Gastrocnemius medialis (tissue), 4 donors: ENCODE results near the gene HTR7.

Experiments
- POLR2A ChIP-seq, 2 donors: fragments of 450-650 bp; IDR thresholded peaks; one replicate each; pipeline ENCODE4 v1.6.1; 2017; ENCODE audit warnings: antibody characterized with exemption in 2 of 2, mild to moderate bottlenecking in 2 of 2, moderate library complexity in 2 of 2
- TF ChIP-seq, protein P1 (sequence below), 5 experiments: fragments of 450-650 bp in 3 of 5; fragments of 200-600 bp in 2 of 5; sonication (generic) in 2 of 5; IDR thresholded peaks in 4 of 5; conservative IDR thresholded peaks in 1 of 5; 1 replicate in 4 of 5; 2 replicates in 1 of 5; pipeline ENCODE4 v1.5.1; 2016 to 2019; ENCODE audit warnings: antibody characterized with exemption in 5 of 5, mild to moderate bottlenecking in 3 of 5, moderate library complexity in 3 of 5

DNA sequence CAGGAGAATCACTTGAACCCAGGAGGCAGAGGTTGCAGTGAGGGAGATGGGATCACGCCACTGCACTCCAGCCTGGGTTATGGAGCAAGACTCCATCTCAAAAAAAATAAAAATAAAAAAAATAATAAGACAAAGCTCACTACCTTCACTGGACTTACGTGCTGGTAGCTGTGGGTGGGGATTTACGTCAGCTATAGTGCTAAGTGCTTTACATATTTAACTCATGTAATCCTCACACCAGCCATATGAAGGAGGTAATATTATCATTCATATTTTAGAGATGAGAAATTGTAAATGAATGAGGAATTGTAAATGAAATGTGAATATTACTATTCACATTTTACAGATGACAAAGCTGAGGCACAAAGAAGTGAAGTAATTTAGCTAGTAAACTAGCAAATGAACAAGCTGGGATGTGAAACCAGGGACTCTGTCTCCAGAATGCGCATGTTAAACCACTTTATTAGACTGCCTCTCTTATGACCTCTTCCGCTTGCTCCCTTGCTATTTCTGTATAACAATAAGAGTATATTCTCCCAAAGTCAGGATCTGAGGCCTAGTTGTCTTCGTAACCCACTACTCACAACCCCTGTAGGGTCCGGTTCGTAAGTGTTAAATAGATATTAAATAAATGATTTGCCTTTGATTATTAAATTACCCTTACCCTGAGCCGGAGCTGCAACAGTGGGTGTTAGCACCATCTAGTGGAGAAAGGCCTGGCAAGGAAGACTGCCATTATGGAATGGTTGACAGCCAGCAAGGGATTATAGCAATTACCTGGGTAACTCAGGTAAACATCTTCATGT is 70.2 kb downstream of the HTR7 start:
- TF ChIP-seq POLR2A (IDR thresholded peaks at IDR 0.05): no peak
- TF ChIP-seq, protein P1, sequence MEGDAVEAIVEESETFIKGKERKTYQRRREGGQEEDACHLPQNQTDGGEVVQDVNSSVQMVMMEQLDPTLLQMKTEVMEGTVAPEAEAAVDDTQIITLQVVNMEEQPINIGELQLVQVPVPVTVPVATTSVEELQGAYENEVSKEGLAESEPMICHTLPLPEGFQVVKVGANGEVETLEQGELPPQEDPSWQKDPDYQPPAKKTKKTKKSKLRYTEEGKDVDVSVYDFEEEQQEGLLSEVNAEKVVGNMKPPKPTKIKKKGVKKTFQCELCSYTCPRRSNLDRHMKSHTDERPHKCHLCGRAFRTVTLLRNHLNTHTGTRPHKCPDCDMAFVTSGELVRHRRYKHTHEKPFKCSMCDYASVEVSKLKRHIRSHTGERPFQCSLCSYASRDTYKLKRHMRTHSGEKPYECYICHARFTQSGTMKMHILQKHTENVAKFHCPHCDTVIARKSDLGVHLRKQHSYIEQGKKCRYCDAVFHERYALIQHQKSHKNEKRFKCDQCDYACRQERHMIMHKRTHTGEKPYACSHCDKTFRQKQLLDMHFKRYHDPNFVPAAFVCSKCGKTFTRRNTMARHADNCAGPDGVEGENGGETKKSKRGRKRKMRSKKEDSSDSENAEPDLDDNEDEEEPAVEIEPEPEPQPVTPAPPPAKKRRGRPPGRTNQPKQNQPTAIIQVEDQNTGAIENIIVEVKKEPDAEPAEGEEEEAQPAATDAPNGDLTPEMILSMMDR (IDR thresholded peaks at IDR 0.05 in 4 of 5, conservative IDR thresholded peaks at IDR 0.05 in 1 of 5): peak in 4 of 5 experiments; percentile 21 to 68 (median 49)
